GM10266 (cell line): ENCODE results near the gene PRKAR2A.
"Not testable (repeated sequence)": the region's sequence is repeated elsewhere in the genome, so short reads cannot be mapped to it uniquely, and the experiment has no call there.

Experiments
- DNase-seq: peaks from one replicate; pipeline ENCODE4 v3.0.0; 2012; ENCODE audit errors: extremely low spot score
- CTCF ChIP-seq: IDR thresholded peaks from 2 replicates; pipeline ENCODE4 v1.5.1; 2012; ENCODE audit warnings: mild to moderate bottlenecking, low read depth; ENCODE audit not compliant: control insufficient read depth, insufficient read depth; ENCODE audit errors: missing control alignments

The PRKAR2A gene

GRCh38 chr3:48770192-48770502, 77.5 kb downstream of the PRKAR2A start:
- DNase-seq = no peak
- TF ChIP-seq CTCF = no peak

- no peak for DNase-seq
- no peak for TF ChIP-seq CTCF
These were observed 82.3 kb downstream of the PRKAR2A start for GRCh38 chr3:48765376-48765775.

GRCh38 chr3:48762816-48763215, 84.9 kb downstream of the PRKAR2A start:
- no peak for TF ChIP-seq CTCF
- no peak for DNase-seq

- not testable (repeated sequence) for DNase-seq
These were observed 87.6 kb downstream of the PRKAR2A start for GRCh38 chr3:48759991-48760540.

- DNase-seq = not testable (repeated sequence)
These were observed 88.1 kb downstream of the PRKAR2A start for GRCh38 chr3:48759531-48759930.

- TF ChIP-seq CTCF = no peak
- DNase-seq = no peak
These were observed 88.6 kb downstream of the PRKAR2A start for GRCh38 chr3:48759071-48759470.

GRCh38 chr3:48756640-48757039, 91.0 kb downstream of the PRKAR2A start:
- no peak for DNase-seq
- TF ChIP-seq CTCF = no peak

GRCh38 chr3:48750856-48751255, 96.8 kb downstream of the PRKAR2A start:
- TF ChIP-seq CTCF = no peak
- no peak for DNase-seq
